ENCODE results near the gene CFAP54.
A peak's percentile ranks its signal among the peaks of the same experiment; 100 is the strongest.
"Not testable (repeated sequence)": the region's sequence is repeated elsewhere in the genome, so short reads cannot be mapped to it uniquely, and the experiment has no call there.

The CFAP54 gene

GRCh38 chr12:96478011-96478410 lies 11.4 kb upstream of the CFAP54 start:
- no peak for DNase-seq

- DNase-seq: no peak
Observed at GRCh38 chr12:96482086-96482485, 7.3 kb upstream of the CFAP54 start.

- no peak for DNase-seq
Observed at GRCh38 chr12:96483116-96483515, 6.3 kb upstream of the CFAP54 start.

GRCh38 chr12:96486751-96487613 lies 2.4 kb upstream of the CFAP54 start:
- DNase-seq: peak; percentile 75

GRCh38 chr12:96487634-96488033 lies 1.7 kb upstream of the CFAP54 start:
- DNase-seq: no peak

- no peak for DNase-seq
Observed at GRCh38 chr12:96493106-96493505, 3.7 kb downstream of the CFAP54 start.

- not testable (repeated sequence) for DNase-seq
Observed at GRCh38 chr12:96494154-96494553, 4.8 kb downstream of the CFAP54 start.

GRCh38 chr12:96495155-96495554 lies 5.8 kb downstream of the CFAP54 start:
- DNase-seq: no peak

- no peak for DNase-seq
Observed at GRCh38 chr12:96495841-96496545, 6.6 kb downstream of the CFAP54 start.

- no peak for DNase-seq
Observed at GRCh38 chr12:96496944-96497343, 7.6 kb downstream of the CFAP54 start.

- DNase-seq: peak; percentile 56
Observed at GRCh38 chr12:96497855-96498254, 8.5 kb downstream of the CFAP54 start.

GRCh38 chr12:96500693-96501092 lies 11.3 kb downstream of the CFAP54 start:
- no peak for DNase-seq

GRCh38 chr12:96501133-96501761 lies 11.9 kb downstream of the CFAP54 start:
- peak; percentile 31 for DNase-seq

GRCh38 chr12:96501908-96502307 lies 12.5 kb downstream of the CFAP54 start:
- DNase-seq: no peak

GRCh38 chr12:96502477-96502876 lies 13.1 kb downstream of the CFAP54 start:
- DNase-seq: no peak

GRCh38 chr12:96502949-96503532 lies 13.7 kb downstream of the CFAP54 start:
- DNase-seq: no peak

GRCh38 chr12:96503976-96504375 lies 14.6 kb downstream of the CFAP54 start:
- DNase-seq: no peak

- no peak for DNase-seq
Observed at GRCh38 chr12:96506776-96507175, 17.4 kb downstream of the CFAP54 start.

GRCh38 chr12:96510306-96510764 lies 21.0 kb downstream of the CFAP54 start:
- DNase-seq: peak; percentile 49

- DNase-seq: no peak
Observed at GRCh38 chr12:96513166-96513565, 23.8 kb downstream of the CFAP54 start.

GRCh38 chr12:96513681-96514080 lies 24.3 kb downstream of the CFAP54 start:
- no peak for DNase-seq

GRCh38 chr12:96514328-96514727 lies 25.0 kb downstream of the CFAP54 start:
- DNase-seq: no peak
